RWPE1 (cell line): ENCODE data around the gene ECEL1.

Experiments
- CTCF ChIA-PET: fragments of 350-600 bp; sonication (Branson Sonifier 250); formaldehyde crosslinking; extraction: SDS; loops from one replicate; lab custom pipeline; 2021; lab: Yijun Ruan, JAX
- POLR2A ChIA-PET: fragments of 400-600 bp; formaldehyde crosslinking; extraction: SDS; loops from one replicate; lab custom pipeline; 2020; ENCODE audit warnings: antibody characterized with exemption; ENCODE audit not compliant: low non-redundant PET; lab: Yijun Ruan, JAX
- DNase-seq: peaks from one replicate; pipeline ENCODE4 v3.0.0; 2012; ENCODE audit warnings: low spot score
- H3K27ac ChIP-seq: fragments of 450-650 bp; 2 replicates; pipeline ENCODE4 v1.5.1; 2017
- CTCF ChIP-seq: fragments of 450-650 bp; conservative IDR thresholded peaks from 2 replicates; pipeline ENCODE4 v1.5.1; 2017; ENCODE audit warnings: low read depth, mild to moderate bottlenecking

ECEL1 gene

GRCh38 chr2:232489516-232490220 lies 2.0 kb upstream of the ECEL1 start:
- no peak overlapping the region for H3K27ac ChIP-seq
- no peak for TF ChIP-seq CTCF
- CTCF ChIA-PET: no interaction called here
- POLR2A ChIA-PET: no interaction called here
- no peak for DNase-seq

GRCh38 chr2:232488721-232489300 lies 1.2 kb upstream of the ECEL1 start:
- ChIA-PET POLR2A (no interaction called here), CTCF (no interaction called here)
- no peak for TF ChIP-seq CTCF
- H3K27ac ChIP-seq: no peak overlapping the region
- DNase-seq: no peak

- POLR2A ChIA-PET: no interaction called here
- H3K27ac ChIP-seq: no peak overlapping the region
- no peak for DNase-seq
Observed at GRCh38 chr2:232488097-232488711, 570 bp upstream of the ECEL1 start.

GRCh38 chr2:232486558-232487384 lies 863 bp downstream of the ECEL1 start:
- ChIA-PET CTCF (no interaction called here), POLR2A (no interaction called here)
- DNase-seq: no peak
- no peak overlapping the region for H3K27ac ChIP-seq
- no peak for TF ChIP-seq CTCF

More at GRCh38 chr2:232488097-232488711, 570 bp upstream of the ECEL1 start:
- CTCF ChIA-PET: no interaction called here
- TF ChIP-seq CTCF: no peak

GRCh38 chr2:232485757-232486557 lies 1.7 kb downstream of the ECEL1 start:
- no peak for TF ChIP-seq CTCF
- H3K27ac ChIP-seq: no peak overlapping the region
- CTCF ChIA-PET: no interaction called here
- no peak for DNase-seq
- POLR2A ChIA-PET: no interaction called here

- ChIA-PET CTCF (no interaction called here), POLR2A (no interaction called here)
- no peak overlapping the region for H3K27ac ChIP-seq
- no peak for TF ChIP-seq CTCF
- no peak for DNase-seq
Observed at GRCh38 chr2:232485348-232485756, 2.3 kb downstream of the ECEL1 start.
